DND-41 (cell line): ENCODE measurements around the gene OLFML2A.

Experiments
- ATAC-seq: fragments of 200-7000 bp; cut with Tn5 transposase; 3 replicates; pipeline ENCODE4 v1.9.1; 2021; ENCODE audit warnings: low read depth; ENCODE audit not compliant: insufficient read depth
- DNase-seq: peaks from one replicate; pipeline ENCODE4 v3.0.0-alpha.2; 2020
- H2AFZ ChIP-seq: 2 replicates; pipeline ENCODE4 v1.6.0; 2012; ENCODE audit warnings: low read depth, low read length
- H3K27ac ChIP-seq: 2 replicates; pipeline ENCODE4 v1.5.1; 2012; ENCODE audit warnings: low read length, inconsistent platforms
- H3K27me3 ChIP-seq: fragments of 200-600 bp; sonication (generic); 2 replicates; pipeline ENCODE4 v1.6.0; 2012; ENCODE audit warnings: low read length, mild to moderate bottlenecking, inconsistent platforms; ENCODE audit not compliant: insufficient read depth, poor library complexity
- H3K36me3 ChIP-seq: 2 replicates; pipeline ENCODE4 v1.5.1; 2012; ENCODE audit warnings: low read length, inconsistent platforms; ENCODE audit not compliant: insufficient read depth
- H3K4me1 ChIP-seq: 2 replicates; pipeline ENCODE4 v1.5.1; 2012; ENCODE audit warnings: mild to moderate bottlenecking, low read length; ENCODE audit not compliant: insufficient read depth
- H3K4me2 ChIP-seq: 2 replicates; pipeline ENCODE4 v1.6.0; 2012; ENCODE audit warnings: mild to moderate bottlenecking, moderate library complexity, low read length, inconsistent platforms; ENCODE audit not compliant: insufficient read depth
- H3K4me3 ChIP-seq, 2 experiments: fragments of 200-600 bp in 1 of 2; shearing (Covaris generic) in 1 of 2; 2 replicates each; pipeline ENCODE4 v1.5.1; 2012 to 2016; ENCODE audit warnings: inconsistent platforms in 2 of 2, low read length in 2 of 2, mild to moderate bottlenecking in 2 of 2, low read depth in 1 of 2, moderate library complexity in 1 of 2
- H3K79me2 ChIP-seq: 2 replicates; pipeline ENCODE4 v1.6.0; 2012; ENCODE audit warnings: low read length, inconsistent platforms; ENCODE audit not compliant: insufficient read depth
- H3K9ac ChIP-seq: 2 replicates; pipeline ENCODE4 v1.6.0; 2012; ENCODE audit warnings: low read depth, mild to moderate bottlenecking, inconsistent platforms, low read length, moderate library complexity
- H3K9me3 ChIP-seq: 2 replicates; pipeline ENCODE4 v1.5.1; 2012; ENCODE audit warnings: low read length, moderate library complexity, mild to moderate bottlenecking, inconsistent platforms; ENCODE audit not compliant: insufficient read depth, severe bottlenecking
- H4K20me1 ChIP-seq: 2 replicates; pipeline ENCODE4 v1.6.0; 2012; ENCODE audit warnings: low read length; ENCODE audit not compliant: insufficient read depth
- CTCF ChIP-seq: IDR thresholded peaks from 2 replicates; pipeline ENCODE4 v1.5.1; 2012; ENCODE audit warnings: borderline replicate concordance, low read length, moderate library complexity, mild to moderate bottlenecking; ENCODE audit not compliant: poor library complexity, severe bottlenecking; ENCODE audit errors: extremely low read depth
- EZH2 ChIP-seq: IDR thresholded peaks from 3 replicates; pipeline ENCODE4 v1.6.1; 2012; ENCODE audit warnings: borderline replicate concordance, low read depth, mild to moderate bottlenecking, moderate library complexity, low read length, inconsistent platforms; ENCODE audit not compliant: severe bottlenecking

Gene OLFML2A

GRCh38 chr9:124854822-124855221 is 77.9 kb downstream of the OLFML2A start:
- no peak overlapping the region for H3K27ac ChIP-seq
- no peak overlapping the region for H3K4me2 ChIP-seq
- peaks cover 45% of the 10 kb centered on the region for H4K20me1 ChIP-seq
- no peaks in the 10 kb centered on the region for H3K9me3 ChIP-seq
- no peak for TF ChIP-seq EZH2
- no peak for TF ChIP-seq CTCF
- no peak overlapping the region for H2AFZ ChIP-seq
- no peak for DNase-seq
- peaks cover 13% of the 10 kb centered on the region for H3K79me2 ChIP-seq
- H3K9ac ChIP-seq, result no peak overlapping the region
- H3K4me3 ChIP-seq, result no peak overlapping the region
- ATAC-seq, result no peak
- no peaks in the 10 kb centered on the region for H3K27me3 ChIP-seq
- H3K36me3 ChIP-seq, result peaks cover 37% of the 10 kb centered on the region
- H3K4me1 ChIP-seq, result peaks cover 28% of the 10 kb centered on the region

GRCh38 chr9:124855566-124855943 is 78.6 kb downstream of the OLFML2A start:
- H3K36me3 ChIP-seq, result peaks cover 45% of the 10 kb centered on the region
- H3K9me3 ChIP-seq, result no peaks in the 10 kb centered on the region
- no peak overlapping the region for H3K4me2 ChIP-seq
- TF ChIP-seq CTCF (no peak), EZH2 (no peak)
- no peaks in the 10 kb centered on the region for H3K27me3 ChIP-seq
- no peak overlapping the region for H3K27ac ChIP-seq
- H3K9ac ChIP-seq, result no peak overlapping the region
- H3K4me1 ChIP-seq, result peaks cover 35% of the 10 kb centered on the region
- peaks cover 53% of the 10 kb centered on the region for H4K20me1 ChIP-seq
- peaks cover 20% of the 10 kb centered on the region for H3K79me2 ChIP-seq
- DNase-seq (no peak), ATAC-seq (no peak)
- no peak overlapping the region for H2AFZ ChIP-seq
- H3K4me3 ChIP-seq, result no peak overlapping the region

GRCh38 chr9:124855944-124856765 is 79.2 kb downstream of the OLFML2A start:
- no peak for TF ChIP-seq EZH2
- peak; percentile 50 for TF ChIP-seq CTCF
- ATAC-seq (peak; percentile 29), DNase-seq (peak; percentile 49)
- Histone ChIP-seq H3K79me2 (peaks cover 26% of the 10 kb centered on the region), H3K4me2 (no peak overlapping the region), H2AFZ (no peak overlapping the region), H3K27me3 (no peaks in the 10 kb centered on the region), H3K4me1 (peaks cover 41% of the 10 kb centered on the region), H3K9me3 (no peaks in the 10 kb centered on the region), H3K9ac (no peak overlapping the region), H3K36me3 (peaks cover 51% of the 10 kb centered on the region), H3K4me3 (no peak overlapping the region), H4K20me1 (peaks cover 59% of the 10 kb centered on the region), H3K27ac (no peak overlapping the region)
